ENCODE data around the gene PIP5K1B. TPM values are rescaled to one million over a fixed set of nuclear protein-coding genes. Genes with fewer than 3 reads are reported as not detected.

PIP5K1B gene
- total RNA-seq, 2 experiments from 2014 or later: 3.8 to 10.7 TPM

DNA sequence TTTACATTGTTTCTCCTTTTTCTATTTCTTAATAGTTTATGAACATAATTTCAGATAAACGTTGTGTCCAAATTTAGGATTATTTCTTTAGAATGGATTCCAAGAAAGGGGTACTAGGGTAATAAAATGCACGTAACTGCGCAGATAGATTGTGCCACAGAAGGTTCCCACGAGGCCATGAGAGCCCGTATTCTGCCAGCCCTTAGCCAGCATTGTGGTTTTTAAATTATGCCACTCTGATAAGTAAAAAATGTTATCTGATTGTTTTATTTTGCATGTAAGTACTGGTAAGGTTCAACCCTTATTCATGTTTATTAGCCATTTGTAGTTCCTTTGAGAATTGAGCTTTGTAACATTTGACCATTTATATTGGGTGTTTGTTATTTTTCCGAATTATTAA is 220.1 kb downstream of the PIP5K1B start:
- no peaks in the 10 kb centered on the region for H4K20me1 ChIP-seq (ENCODE audit: insufficient read depth, low read length)
- no peak overlapping the region for H3K4me3 ChIP-seq (ENCODE audit: low read depth, low read length, poor library complexity, severe bottlenecking)
- H3K4me2 ChIP-seq (ENCODE audit: low read length): no peak overlapping the region
- ChIA-PET CTCF (ENCODE audit: unreplicated experiment) (interaction anchor here (1.1 kb wide), 1 partner anchor 29 kb away, joined by 3 read pairs; no protein-coding TSS in a partner anchor), POLR2A (no interaction called here)
- no peak for TF ChIP-seq EZH2phosphoT487 (IDR thresholded peaks at IDR 0.05; ENCODE audit: borderline replicate concordance, low read depth, low read length)
- TF ChIP-seq, protein P1, sequence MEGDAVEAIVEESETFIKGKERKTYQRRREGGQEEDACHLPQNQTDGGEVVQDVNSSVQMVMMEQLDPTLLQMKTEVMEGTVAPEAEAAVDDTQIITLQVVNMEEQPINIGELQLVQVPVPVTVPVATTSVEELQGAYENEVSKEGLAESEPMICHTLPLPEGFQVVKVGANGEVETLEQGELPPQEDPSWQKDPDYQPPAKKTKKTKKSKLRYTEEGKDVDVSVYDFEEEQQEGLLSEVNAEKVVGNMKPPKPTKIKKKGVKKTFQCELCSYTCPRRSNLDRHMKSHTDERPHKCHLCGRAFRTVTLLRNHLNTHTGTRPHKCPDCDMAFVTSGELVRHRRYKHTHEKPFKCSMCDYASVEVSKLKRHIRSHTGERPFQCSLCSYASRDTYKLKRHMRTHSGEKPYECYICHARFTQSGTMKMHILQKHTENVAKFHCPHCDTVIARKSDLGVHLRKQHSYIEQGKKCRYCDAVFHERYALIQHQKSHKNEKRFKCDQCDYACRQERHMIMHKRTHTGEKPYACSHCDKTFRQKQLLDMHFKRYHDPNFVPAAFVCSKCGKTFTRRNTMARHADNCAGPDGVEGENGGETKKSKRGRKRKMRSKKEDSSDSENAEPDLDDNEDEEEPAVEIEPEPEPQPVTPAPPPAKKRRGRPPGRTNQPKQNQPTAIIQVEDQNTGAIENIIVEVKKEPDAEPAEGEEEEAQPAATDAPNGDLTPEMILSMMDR (conservative IDR thresholded peaks at IDR 0.05; ENCODE audit: low read length): no peak
- intact Hi-C loops (cut with micrococcal nuclease; ENCODE audit: unreplicated experiment): no loop called here
- H3K36me3 ChIP-seq (ENCODE audit: insufficient read depth, low read length): no peaks in the 10 kb centered on the region
- H3K27ac ChIP-seq (ENCODE audit: low read depth, low read length, poor library complexity, severe bottlenecking): no peak overlapping the region
- H3K9me2 ChIP-seq (ENCODE audit: insufficient read depth, low read length): no peaks in the 10 kb centered on the region
- BruUV-seq (replicated peaks): no TSS peak
- no peaks in the 10 kb centered on the region for H3K9me3 ChIP-seq (ENCODE audit: low read length)
- H3K79me2 ChIP-seq (ENCODE audit: insufficient read depth, low read depth, low read length): no peaks in the 10 kb centered on the region
- DNase-seq (ENCODE audit: low spot score): no peak
- H2AFZ ChIP-seq (ENCODE audit: low read length): no peak overlapping the region
- peaks cover 4% of the 10 kb centered on the region for H3K4me1 ChIP-seq (ENCODE audit: insufficient read depth, low read length, poor library complexity, severe bottlenecking)

DNA sequence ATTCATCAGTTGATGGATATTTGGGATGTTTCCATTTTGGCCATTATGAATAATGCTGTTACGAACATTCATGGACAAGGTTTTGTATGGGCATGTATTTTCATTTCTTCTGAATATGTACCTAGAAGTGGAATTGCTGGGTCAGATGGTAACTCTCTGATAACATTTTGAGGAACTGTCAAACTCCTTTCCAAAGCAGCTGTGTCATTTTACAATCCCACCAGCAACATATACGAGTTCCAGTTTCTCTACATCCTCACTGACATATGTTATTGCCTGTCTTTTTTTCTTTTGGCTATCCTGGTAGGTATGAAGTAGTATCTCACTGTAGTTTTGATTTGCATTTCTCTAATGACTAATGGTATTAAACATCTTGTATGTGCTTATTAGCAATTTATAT is 222.1 kb downstream of the PIP5K1B start:
- peaks cover 3% of the 10 kb centered on the region; the same call in 1 of the 2 replicates for H3K9me2 ChIP-seq (ENCODE audit: insufficient read depth, low read length)
- H3K4me3 ChIP-seq (ENCODE audit: low read depth, low read length, poor library complexity, severe bottlenecking): no peak overlapping the region
- H3K79me2 ChIP-seq (ENCODE audit: insufficient read depth, low read depth, low read length): no peaks in the 10 kb centered on the region
- H4K20me1 ChIP-seq (ENCODE audit: insufficient read depth, low read length): no peaks in the 10 kb centered on the region
- H2AFZ ChIP-seq (ENCODE audit: low read length): no peak overlapping the region
- H3K9me3 ChIP-seq (ENCODE audit: low read length): no peaks in the 10 kb centered on the region
- H3K4me1 ChIP-seq (ENCODE audit: insufficient read depth, low read length, poor library complexity, severe bottlenecking): no peaks in the 10 kb centered on the region
- H3K27ac ChIP-seq (ENCODE audit: low read depth, low read length, poor library complexity, severe bottlenecking): no peak overlapping the region
- no TSS peak for BruUV-seq (replicated peaks)
- ChIA-PET POLR2A (interaction anchor here (0.8 kb wide), 1 partner anchor 13 kb away, joined by 3 read pairs; no protein-coding TSS in a partner anchor), CTCF (ENCODE audit: unreplicated experiment) (no interaction called here)
- intact Hi-C loops (cut with micrococcal nuclease; ENCODE audit: unreplicated experiment): no loop called here
- no peaks in the 10 kb centered on the region for H3K36me3 ChIP-seq (ENCODE audit: insufficient read depth, low read length)
- DNase-seq (ENCODE audit: low spot score): no peak
- no peak for TF ChIP-seq EZH2phosphoT487 (IDR thresholded peaks at IDR 0.05; ENCODE audit: borderline replicate concordance, low read depth, low read length)
- TF ChIP-seq, protein P1 (conservative IDR thresholded peaks at IDR 0.05; ENCODE audit: low read length): no peak
- no peak overlapping the region for H3K4me2 ChIP-seq (ENCODE audit: low read length)

DNA sequence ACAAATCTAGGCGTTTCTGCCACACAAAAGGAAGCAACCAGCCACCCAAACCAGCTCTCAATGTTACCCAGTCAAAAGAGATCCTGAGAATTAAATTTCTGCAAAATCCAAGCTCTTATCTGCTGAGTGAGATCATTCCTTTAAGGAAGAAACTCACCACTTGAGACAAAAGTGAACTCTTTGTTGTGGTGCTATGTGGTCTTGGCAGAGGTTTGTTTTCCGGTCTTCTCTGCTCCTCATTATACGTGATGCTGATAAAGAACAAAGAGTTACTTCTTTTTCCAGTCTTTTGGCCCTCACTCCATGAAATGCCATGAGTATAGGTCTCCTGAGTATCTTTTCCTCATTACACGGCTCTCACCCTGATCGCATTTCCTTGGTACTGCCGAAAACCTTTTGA is 226.8 kb downstream of the PIP5K1B start:
- Histone ChIP-seq H2AFZ (ENCODE audit: low read length) (no peak overlapping the region), H3K79me2 (ENCODE audit: insufficient read depth, low read depth, low read length) (no peaks in the 10 kb centered on the region), H3K9me3 (ENCODE audit: low read length) (no peaks in the 10 kb centered on the region), H3K36me3 (ENCODE audit: insufficient read depth, low read length) (no peaks in the 10 kb centered on the region), H3K27ac (ENCODE audit: low read depth, low read length, poor library complexity, severe bottlenecking) (no peak overlapping the region), H4K20me1 (ENCODE audit: insufficient read depth, low read length) (no peaks in the 10 kb centered on the region), H3K9me2 (ENCODE audit: insufficient read depth, low read length) (peaks cover 3% of the 10 kb centered on the region; the same call in 1 of the 2 replicates), H3K4me2 (ENCODE audit: low read length) (no peak overlapping the region), H3K4me1 (ENCODE audit: insufficient read depth, low read length, poor library complexity, severe bottlenecking) (peaks cover 29% of the 10 kb centered on the region), H3K4me3 (ENCODE audit: low read depth, low read length, poor library complexity, severe bottlenecking) (no peak overlapping the region)
- no peak for TF ChIP-seq EZH2phosphoT487 (IDR thresholded peaks at IDR 0.05; ENCODE audit: borderline replicate concordance, low read depth, low read length)
- TF ChIP-seq, protein P1 (conservative IDR thresholded peaks at IDR 0.05; ENCODE audit: low read length): no peak
- ChIA-PET POLR2A (interaction anchor here (0.8 to 1.3 kb wide), 3 partner anchors 12 to 28 kb away, joined by 3 read pairs; no protein-coding TSS in a partner anchor), CTCF (ENCODE audit: unreplicated experiment) (no interaction called here)
- BruUV-seq (replicated peaks): no TSS peak
- intact Hi-C loops (cut with micrococcal nuclease; ENCODE audit: unreplicated experiment): loop anchor here (2.0 kb wide), 1 partner anchor 13 kb away; no protein-coding TSS in a partner anchor
- no peak for DNase-seq (ENCODE audit: low spot score)

Measured in OCI-LY7 (cell line).